GM23338 (cell line): ENCODE results near the gene NAA30. TPM values are rescaled to one million over a fixed set of nuclear protein-coding genes. Genes with fewer than 3 reads are reported as not detected.

ENCODE experiments used
- ATAC-seq: fragments of 200-7000 bp; cut with Tn5 transposase; 3 replicates; pipeline ENCODE4 v1.9.1; 2020
- DNase-seq: peaks from one replicate; pipeline ENCODE4 v3.0.0-alpha.2; 2015; ENCODE audit warnings: low spot score
- H2AFZ ChIP-seq: fragments of 200-600 bp; sonication (generic); 2 replicates; pipeline ENCODE4 v1.8.0; 2016; ENCODE audit warnings: antibody characterized with exemption, mild to moderate bottlenecking, moderate library complexity
- H3F3A ChIP-seq: fragments of 200-600 bp; sonication (generic); replicated peaks from 2 replicates; pipeline ENCODE4 v1.8.0; 2017; ENCODE audit warnings: antibody characterized with exemption, mixed run types, low read depth
- H3K27ac ChIP-seq: fragments of 200-600 bp; sonication (generic); 2 replicates; pipeline ENCODE4 v1.6.1; 2016; ENCODE audit warnings: low read depth
- H3K27me3 ChIP-seq: fragments of 200-600 bp; sonication (generic); 2 replicates; pipeline ENCODE4 v1.8.0; 2016; ENCODE audit warnings: mild to moderate bottlenecking, mixed run types, moderate library complexity; ENCODE audit not compliant: insufficient read depth
- H3K36me3 ChIP-seq: fragments of 200-600 bp; sonication (generic); 2 replicates; pipeline ENCODE4 v1.8.0; 2016; ENCODE audit warnings: mild to moderate bottlenecking; ENCODE audit not compliant: insufficient read depth
- H3K4me1 ChIP-seq: fragments of 200-600 bp; sonication (generic); 2 replicates; pipeline ENCODE4 v1.8.0; 2016; ENCODE audit warnings: mild to moderate bottlenecking, moderate library complexity; ENCODE audit not compliant: insufficient read depth
- H3K4me2 ChIP-seq: fragments of 200-600 bp; sonication (generic); 2 replicates; pipeline ENCODE4 v1.7.1; 2017; ENCODE audit warnings: mixed run types
- H3K4me3 ChIP-seq: fragments of 200-600 bp; sonication (generic); 2 replicates; pipeline ENCODE4 v1.6.1; 2016; ENCODE audit warnings: mixed run types
- H3K79me2 ChIP-seq: fragments of 200-600 bp; sonication (generic); replicated peaks from 2 replicates; pipeline ENCODE4 v1.8.0; 2017; ENCODE audit warnings: mild to moderate bottlenecking; ENCODE audit not compliant: insufficient read depth
- H3K9me2 ChIP-seq: fragments of 200-600 bp; sonication (generic); 2 replicates; pipeline ENCODE4 v1.8.0; 2017; ENCODE audit not compliant: insufficient read depth
- H4K20me1 ChIP-seq: fragments of 200-600 bp; sonication (generic); replicated peaks from 2 replicates; pipeline ENCODE4 v1.8.0; 2017; ENCODE audit warnings: mild to moderate bottlenecking; ENCODE audit not compliant: insufficient read depth
- H3K27ac Mint-ChIP-seq: 2 replicates; pipeline ENCODE4 v1.8.0; 2020; ENCODE audit warnings: inconsistent platforms, mild to moderate bottlenecking, moderate library complexity, mixed read lengths
- H3K27me3 Mint-ChIP-seq: 3 replicates; pipeline ENCODE4 v1.8.0; 2022; ENCODE audit warnings: low read depth, mild to moderate bottlenecking, moderate library complexity, mixed read lengths, inconsistent platforms; ENCODE audit not compliant: insufficient read depth, poor library complexity
- H3K36me3 Mint-ChIP-seq: 3 replicates; pipeline ENCODE4 v1.8.0; 2021; ENCODE audit warnings: low read depth, mild to moderate bottlenecking, inconsistent platforms, moderate library complexity, mixed read lengths
- H3K4me1 Mint-ChIP-seq: 3 replicates; pipeline ENCODE4 v1.8.0; 2020; ENCODE audit warnings: mild to moderate bottlenecking, inconsistent platforms, mixed read lengths
- H3K4me3 Mint-ChIP-seq: 3 replicates; pipeline ENCODE4 v1.8.0; 2021; ENCODE audit warnings: moderate library complexity, mild to moderate bottlenecking, inconsistent platforms, mixed read lengths
- H3K9me3 Mint-ChIP-seq: 3 replicates; pipeline ENCODE4 v1.8.0; 2020; ENCODE audit warnings: moderate library complexity, mild to moderate bottlenecking, inconsistent platforms, mixed read lengths
- EZH2 ChIP-seq: fragments of 200-600 bp; sonication (generic); IDR thresholded peaks from one replicate; pipeline ENCODE4 v1.8.0; 2017; ENCODE audit warnings: antibody characterized with exemption, mild to moderate bottlenecking, low read depth; ENCODE audit not compliant: unreplicated experiment
- EZH2phosphoT487 ChIP-seq: fragments of 200-600 bp; sonication (generic); IDR thresholded peaks from one replicate; pipeline ENCODE4 v1.8.1; 2018; ENCODE audit warnings: antibody characterized with exemption; ENCODE audit not compliant: unreplicated experiment
- POLR2AphosphoS5 ChIP-seq: IDR thresholded peaks from 2 replicates; pipeline ENCODE4 v1.6.1; 2016; ENCODE audit warnings: antibody characterized with exemption, low read depth
- ZNF331 ChIP-seq: fragments of 250-450 bp; sonication (Bioruptor Pico); IDR thresholded peaks from 2 replicates; pipeline ENCODE4 v1.5.0; 2020; ENCODE audit warnings: low read depth, mild to moderate bottlenecking, moderate library complexity
- polyA plus RNA-seq: library from polyadenylated mRNA; unstranded; fragments of >200 nt; fragmentation: Nextera tagmentation; extraction: Ambion mirVana; gene quantifications from 2 replicates; pipeline ENCODE4 v1.2.1, GENCODE V29; 2016
- total RNA-seq: library from RNA; depleted of rRNA; stranded (reverse); fragments of >200 nt; shearing (Covaris generic); gene quantifications from 2 replicates; pipeline ENCODE4 v1.2.3, GENCODE V29; 2014
- TF ChIP-seq, protein P1 (sequence below): fragments of 250-450 bp; sonication (Bioruptor Pico); IDR thresholded peaks from 2 replicates; pipeline ENCODE4 v1.5.0; 2020; ENCODE audit warnings: mild to moderate bottlenecking, moderate library complexity
- TF ChIP-seq, protein P2 (sequence below): IDR thresholded peaks from 2 replicates; pipeline ENCODE4 v1.6.1; 2016; ENCODE audit warnings: antibody characterized with exemption
- TF ChIP-seq, protein P3 (sequence below): IDR thresholded peaks from one replicate; pipeline ENCODE4 v1.6.1; 2018; ENCODE audit warnings: antibody characterized with exemption; ENCODE audit not compliant: unreplicated experiment

The NAA30 gene
- total and polyA plus RNA-seq, 2 experiments from 2014 or later: 7.5 to 27.1 TPM

DNA sequence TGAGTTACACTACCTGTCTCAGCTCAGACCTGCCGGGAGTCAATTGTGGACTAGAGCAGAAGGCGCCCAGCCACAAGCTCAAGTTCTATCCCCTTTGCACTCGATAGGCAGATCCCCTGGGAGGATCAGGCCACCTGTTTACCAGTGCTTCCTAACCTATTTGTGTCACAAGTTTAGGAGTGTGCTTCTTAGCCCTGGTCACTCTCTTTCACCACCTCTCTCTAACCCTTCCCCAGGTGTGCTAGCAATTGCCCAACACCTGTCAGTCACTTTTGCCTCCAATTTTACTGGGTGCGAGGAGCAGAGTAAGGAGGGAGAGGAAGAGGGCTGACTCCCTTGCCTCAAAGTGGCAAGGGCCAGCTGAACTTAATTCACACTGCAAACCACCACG, 745 bp upstream of the NAA30 start:
- Mint-ChIP-seq H3K36me3 (peaks cover 14% of the 10 kb centered on the region; the same call in 2 of the 3 replicates), H3K27me3 (peaks cover 2% of the 10 kb centered on the region), H3K27ac (peak overlapping the region; percentile 89), H3K9me3 (no peaks in the 10 kb centered on the region; the same call in 2 of the 3 replicates), H3K4me3 (peak overlapping the region; percentile 93), H3K4me1 (peaks cover 27% of the 10 kb centered on the region)
- ATAC-seq: peak; percentile 23
- Histone ChIP-seq H3K27ac (peak overlapping the region; percentile 89), H3K4me3 (peak overlapping the region; percentile 91), H3K36me3 (no peaks in the 10 kb centered on the region), H3F3A (no peaks in the 10 kb centered on the region), H4K20me1 (peaks cover 3% of the 10 kb centered on the region; the same call in 1 of the 2 replicates), H3K27me3 (no peaks in the 10 kb centered on the region), H3K9me2 (no peaks in the 10 kb centered on the region), H3K4me1 (peaks cover 18% of the 10 kb centered on the region), H2AFZ (peak overlapping the region; percentile 98), H3K4me2 (peak overlapping the region; percentile 93), H3K79me2 (peaks cover 34% of the 10 kb centered on the region)
- TF ChIP-seq, protein P1, sequence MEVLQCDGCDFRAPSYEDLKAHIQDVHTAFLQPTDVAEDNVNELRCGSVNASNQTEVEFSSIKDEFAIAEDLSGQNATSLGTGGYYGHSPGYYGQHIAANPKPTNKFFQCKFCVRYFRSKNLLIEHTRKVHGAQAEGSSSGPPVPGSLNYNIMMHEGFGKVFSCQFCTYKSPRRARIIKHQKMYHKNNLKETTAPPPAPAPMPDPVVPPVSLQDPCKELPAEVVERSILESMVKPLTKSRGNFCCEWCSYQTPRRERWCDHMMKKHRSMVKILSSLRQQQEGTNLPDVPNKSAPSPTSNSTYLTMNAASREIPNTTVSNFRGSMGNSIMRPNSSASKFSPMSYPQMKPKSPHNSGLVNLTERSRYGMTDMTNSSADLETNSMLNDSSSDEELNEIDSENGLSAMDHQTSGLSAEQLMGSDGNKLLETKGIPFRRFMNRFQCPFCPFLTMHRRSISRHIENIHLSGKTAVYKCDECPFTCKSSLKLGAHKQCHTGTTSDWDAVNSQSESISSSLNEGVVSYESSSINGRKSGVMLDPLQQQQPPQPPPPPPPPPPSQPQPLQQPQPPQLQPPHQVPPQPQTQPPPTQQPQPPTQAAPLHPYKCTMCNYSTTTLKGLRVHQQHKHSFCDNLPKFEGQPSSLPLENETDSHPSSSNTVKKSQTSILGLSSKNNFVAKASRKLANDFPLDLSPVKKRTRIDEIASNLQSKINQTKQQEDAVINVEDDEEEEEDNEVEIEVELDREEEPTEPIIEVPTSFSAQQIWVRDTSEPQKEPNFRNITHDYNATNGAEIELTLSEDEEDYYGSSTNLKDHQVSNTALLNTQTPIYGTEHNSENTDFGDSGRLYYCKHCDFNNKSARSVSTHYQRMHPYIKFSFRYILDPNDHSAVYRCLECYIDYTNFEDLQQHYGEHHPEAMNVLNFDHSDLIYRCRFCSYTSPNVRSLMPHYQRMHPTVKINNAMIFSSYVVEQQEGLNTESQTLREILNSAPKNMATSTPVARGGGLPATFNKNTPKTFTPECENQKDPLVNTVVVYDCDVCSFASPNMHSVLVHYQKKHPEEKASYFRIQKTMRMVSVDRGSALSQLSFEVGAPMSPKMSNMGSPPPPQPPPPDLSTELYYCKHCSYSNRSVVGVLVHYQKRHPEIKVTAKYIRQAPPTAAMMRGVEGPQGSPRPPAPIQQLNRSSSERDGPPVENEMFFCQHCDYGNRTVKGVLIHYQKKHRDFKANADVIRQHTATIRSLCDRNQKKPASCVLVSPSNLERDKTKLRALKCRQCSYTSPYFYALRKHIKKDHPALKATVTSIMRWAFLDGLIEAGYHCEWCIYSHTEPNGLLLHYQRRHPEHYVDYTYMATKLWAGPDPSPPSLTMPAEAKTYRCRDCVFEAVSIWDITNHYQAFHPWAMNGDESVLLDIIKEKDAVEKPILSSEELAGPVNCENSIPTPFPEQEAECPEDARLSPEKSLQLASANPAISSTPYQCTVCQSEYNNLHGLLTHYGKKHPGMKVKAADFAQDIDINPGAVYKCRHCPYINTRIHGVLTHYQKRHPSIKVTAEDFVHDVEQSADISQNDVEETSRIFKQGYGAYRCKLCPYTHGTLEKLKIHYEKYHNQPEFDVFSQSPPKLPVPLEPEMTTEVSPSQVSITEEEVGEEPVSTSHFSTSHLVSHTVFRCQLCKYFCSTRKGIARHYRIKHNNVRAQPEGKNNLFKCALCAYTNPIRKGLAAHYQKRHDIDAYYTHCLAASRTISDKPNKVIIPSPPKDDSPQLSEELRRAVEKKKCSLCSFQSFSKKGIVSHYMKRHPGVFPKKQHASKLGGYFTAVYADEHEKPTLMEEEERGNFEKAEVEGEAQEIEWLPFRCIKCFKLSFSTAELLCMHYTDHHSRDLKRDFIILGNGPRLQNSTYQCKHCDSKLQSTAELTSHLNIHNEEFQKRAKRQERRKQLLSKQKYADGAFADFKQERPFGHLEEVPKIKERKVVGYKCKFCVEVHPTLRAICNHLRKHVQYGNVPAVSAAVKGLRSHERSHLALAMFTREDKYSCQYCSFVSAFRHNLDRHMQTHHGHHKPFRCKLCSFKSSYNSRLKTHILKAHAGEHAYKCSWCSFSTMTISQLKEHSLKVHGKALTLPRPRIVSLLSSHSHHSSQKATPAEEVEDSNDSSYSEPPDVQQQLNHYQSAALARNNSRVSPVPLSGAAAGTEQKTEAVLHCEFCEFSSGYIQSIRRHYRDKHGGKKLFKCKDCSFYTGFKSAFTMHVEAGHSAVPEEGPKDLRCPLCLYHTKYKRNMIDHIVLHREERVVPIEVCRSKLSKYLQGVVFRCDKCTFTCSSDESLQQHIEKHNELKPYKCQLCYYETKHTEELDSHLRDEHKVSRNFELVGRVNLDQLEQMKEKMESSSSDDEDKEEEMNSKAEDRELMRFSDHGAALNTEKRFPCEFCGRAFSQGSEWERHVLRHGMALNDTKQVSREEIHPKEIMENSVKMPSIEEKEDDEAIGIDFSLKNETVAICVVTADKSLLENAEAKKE (CRISPR knock-in tag): no peak
- TF ChIP-seq ZNF331 (CRISPR knock-in tag): no peak
- no peak for TF ChIP-seq EZH2
- TF ChIP-seq EZH2phosphoT487: no peak
- TF ChIP-seq, protein P2, sequence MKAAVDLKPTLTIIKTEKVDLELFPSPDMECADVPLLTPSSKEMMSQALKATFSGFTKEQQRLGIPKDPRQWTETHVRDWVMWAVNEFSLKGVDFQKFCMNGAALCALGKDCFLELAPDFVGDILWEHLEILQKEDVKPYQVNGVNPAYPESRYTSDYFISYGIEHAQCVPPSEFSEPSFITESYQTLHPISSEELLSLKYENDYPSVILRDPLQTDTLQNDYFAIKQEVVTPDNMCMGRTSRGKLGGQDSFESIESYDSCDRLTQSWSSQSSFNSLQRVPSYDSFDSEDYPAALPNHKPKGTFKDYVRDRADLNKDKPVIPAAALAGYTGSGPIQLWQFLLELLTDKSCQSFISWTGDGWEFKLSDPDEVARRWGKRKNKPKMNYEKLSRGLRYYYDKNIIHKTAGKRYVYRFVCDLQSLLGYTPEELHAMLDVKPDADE: no peak
- TF ChIP-seq POLR2AphosphoS5: no peak
- TF ChIP-seq, protein P3, sequence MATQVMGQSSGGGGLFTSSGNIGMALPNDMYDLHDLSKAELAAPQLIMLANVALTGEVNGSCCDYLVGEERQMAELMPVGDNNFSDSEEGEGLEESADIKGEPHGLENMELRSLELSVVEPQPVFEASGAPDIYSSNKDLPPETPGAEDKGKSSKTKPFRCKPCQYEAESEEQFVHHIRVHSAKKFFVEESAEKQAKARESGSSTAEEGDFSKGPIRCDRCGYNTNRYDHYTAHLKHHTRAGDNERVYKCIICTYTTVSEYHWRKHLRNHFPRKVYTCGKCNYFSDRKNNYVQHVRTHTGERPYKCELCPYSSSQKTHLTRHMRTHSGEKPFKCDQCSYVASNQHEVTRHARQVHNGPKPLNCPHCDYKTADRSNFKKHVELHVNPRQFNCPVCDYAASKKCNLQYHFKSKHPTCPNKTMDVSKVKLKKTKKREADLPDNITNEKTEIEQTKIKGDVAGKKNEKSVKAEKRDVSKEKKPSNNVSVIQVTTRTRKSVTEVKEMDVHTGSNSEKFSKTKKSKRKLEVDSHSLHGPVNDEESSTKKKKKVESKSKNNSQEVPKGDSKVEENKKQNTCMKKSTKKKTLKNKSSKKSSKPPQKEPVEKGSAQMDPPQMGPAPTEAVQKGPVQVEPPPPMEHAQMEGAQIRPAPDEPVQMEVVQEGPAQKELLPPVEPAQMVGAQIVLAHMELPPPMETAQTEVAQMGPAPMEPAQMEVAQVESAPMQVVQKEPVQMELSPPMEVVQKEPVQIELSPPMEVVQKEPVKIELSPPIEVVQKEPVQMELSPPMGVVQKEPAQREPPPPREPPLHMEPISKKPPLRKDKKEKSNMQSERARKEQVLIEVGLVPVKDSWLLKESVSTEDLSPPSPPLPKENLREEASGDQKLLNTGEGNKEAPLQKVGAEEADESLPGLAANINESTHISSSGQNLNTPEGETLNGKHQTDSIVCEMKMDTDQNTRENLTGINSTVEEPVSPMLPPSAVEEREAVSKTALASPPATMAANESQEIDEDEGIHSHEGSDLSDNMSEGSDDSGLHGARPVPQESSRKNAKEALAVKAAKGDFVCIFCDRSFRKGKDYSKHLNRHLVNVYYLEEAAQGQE: no peak
- peak; percentile 69 for DNase-seq
